ENCODE data around the gene ADAMTS16. TPM values are rescaled to one million over a fixed set of nuclear protein-coding genes. Genes with fewer than 3 reads are reported as not detected.
A peak's percentile ranks its signal among the peaks of the same experiment; 100 is the strongest.

The ADAMTS16 gene
- total RNA-seq, 3 donors from 2014 or later = 0.10 to 0.35 (median 0.26) TPM

- H3K9me3 ChIP-seq = no peaks in the 10 kb centered on the region
- no peaks in the 10 kb centered on the region for H3K4me1 ChIP-seq (ENCODE audit: low read depth)
- DNase-seq = peak; percentile 21 to 66 (median 48)
- TF ChIP-seq CTCF (IDR thresholded peaks at IDR 0.05) = no peak
- intact Hi-C loops (cut with DNase I, micrococcal nuclease) = no loop called here
- ATAC-seq = peak; percentile 56
- no peaks in the 10 kb centered on the region for H3K36me3 ChIP-seq (ENCODE audit: low read depth)
- no peak overlapping the region for H3K4me3 ChIP-seq
Observed at GRCh38 chr5:5270958-5271785, 131.0 kb downstream of the ADAMTS16 start.

GRCh38 chr5:5271786-5272321 is 131.7 kb downstream of the ADAMTS16 start:
- intact Hi-C loops (cut with DNase I, micrococcal nuclease) = no loop called here
- no peaks in the 10 kb centered on the region for H3K36me3 ChIP-seq (ENCODE audit: low read depth)
- ATAC-seq (no peak), DNase-seq (no peak)
- no peaks in the 10 kb centered on the region for H3K9me3 ChIP-seq
- TF ChIP-seq CTCF (IDR thresholded peaks at IDR 0.05) = no peak
- H3K4me1 ChIP-seq (ENCODE audit: low read depth) = no peaks in the 10 kb centered on the region
- no peak overlapping the region for H3K4me3 ChIP-seq

- intact Hi-C loops (cut with DNase I, micrococcal nuclease) = no loop called here
- no peak for TF ChIP-seq CTCF (IDR thresholded peaks at IDR 0.05)
- ATAC-seq (no peak), DNase-seq (no peak)
- no peak overlapping the region for H3K4me3 ChIP-seq
- H3K36me3 ChIP-seq (ENCODE audit: low read depth) = no peaks in the 10 kb centered on the region
- no peaks in the 10 kb centered on the region for H3K4me1 ChIP-seq (ENCODE audit: low read depth)
- H3K9me3 ChIP-seq = no peaks in the 10 kb centered on the region
Observed at GRCh38 chr5:5273398-5273797, 133.3 kb downstream of the ADAMTS16 start.

- Histone ChIP-seq H3K4me3 (no peak overlapping the region), H3K4me1 (ENCODE audit: low read depth) (no peaks in the 10 kb centered on the region), H3K9me3 (no peaks in the 10 kb centered on the region), H3K36me3 (ENCODE audit: low read depth) (no peaks in the 10 kb centered on the region)
- DNase-seq (no peak), ATAC-seq (no peak)
- intact Hi-C loops (cut with DNase I, micrococcal nuclease) = no loop called here
- TF ChIP-seq CTCF (IDR thresholded peaks at IDR 0.05) = no peak
Observed at GRCh38 chr5:5273976-5274375, 133.8 kb downstream of the ADAMTS16 start.

- H3K4me1 ChIP-seq (ENCODE audit: low read depth) = no peaks in the 10 kb centered on the region
- TF ChIP-seq CTCF (IDR thresholded peaks at IDR 0.05) = no peak
- no peaks in the 10 kb centered on the region for H3K9me3 ChIP-seq
- intact Hi-C loops (cut with DNase I, micrococcal nuclease) = no loop called here
- H3K4me3 ChIP-seq = no peak overlapping the region
- DNase-seq = no peak
- no peak for ATAC-seq
- no peaks in the 10 kb centered on the region for H3K36me3 ChIP-seq (ENCODE audit: low read depth)
Observed at GRCh38 chr5:5275211-5275610, 135.1 kb downstream of the ADAMTS16 start.
